ENCODE results near the gene MAPT.
"Not testable (repeated sequence)": the region's sequence is repeated elsewhere in the genome, so short reads cannot be mapped to it uniquely, and the experiment has no call there.

Gene MAPT

DNA sequence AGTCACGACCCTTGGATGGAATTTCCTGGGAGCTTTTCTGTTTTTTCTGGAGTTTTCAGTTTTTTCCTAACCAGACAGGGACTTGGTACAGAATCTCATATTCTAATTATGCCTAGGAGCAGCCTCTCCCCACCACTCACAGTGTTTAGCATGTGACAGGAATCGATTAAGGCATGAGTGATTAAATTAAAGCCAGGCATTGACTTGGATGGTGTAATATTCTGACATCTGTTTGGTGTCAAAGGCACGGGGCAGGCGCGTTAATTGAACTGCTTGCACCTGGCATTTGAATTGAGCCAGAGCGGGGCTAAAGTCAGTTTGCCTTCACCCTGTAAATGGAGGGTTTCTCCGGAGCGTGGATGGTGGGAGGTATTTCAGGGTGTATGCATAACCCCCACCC is 11.9 kb downstream of the MAPT start:
- Histone ChIP-seq H3K27me3 (ENCODE audit: control insufficient read depth, insufficient read depth, low read length) (peaks cover 2% of the 10 kb centered on the region), H3K36me3 (ENCODE audit: control insufficient read depth, insufficient read depth, low read length) (no peaks in the 10 kb centered on the region), H3K4me3 (ENCODE audit: low read depth, low read length) (no peak overlapping the region), H3K9me3 (ENCODE audit: control insufficient read depth, insufficient read depth, low read length) (no peaks in the 10 kb centered on the region), H3K4me1 (ENCODE audit: control insufficient read depth, insufficient read depth, low read length) (peaks cover 7% of the 10 kb centered on the region), H3K9ac (ENCODE audit: low read depth, low read length) (no peak overlapping the region)

DNA sequence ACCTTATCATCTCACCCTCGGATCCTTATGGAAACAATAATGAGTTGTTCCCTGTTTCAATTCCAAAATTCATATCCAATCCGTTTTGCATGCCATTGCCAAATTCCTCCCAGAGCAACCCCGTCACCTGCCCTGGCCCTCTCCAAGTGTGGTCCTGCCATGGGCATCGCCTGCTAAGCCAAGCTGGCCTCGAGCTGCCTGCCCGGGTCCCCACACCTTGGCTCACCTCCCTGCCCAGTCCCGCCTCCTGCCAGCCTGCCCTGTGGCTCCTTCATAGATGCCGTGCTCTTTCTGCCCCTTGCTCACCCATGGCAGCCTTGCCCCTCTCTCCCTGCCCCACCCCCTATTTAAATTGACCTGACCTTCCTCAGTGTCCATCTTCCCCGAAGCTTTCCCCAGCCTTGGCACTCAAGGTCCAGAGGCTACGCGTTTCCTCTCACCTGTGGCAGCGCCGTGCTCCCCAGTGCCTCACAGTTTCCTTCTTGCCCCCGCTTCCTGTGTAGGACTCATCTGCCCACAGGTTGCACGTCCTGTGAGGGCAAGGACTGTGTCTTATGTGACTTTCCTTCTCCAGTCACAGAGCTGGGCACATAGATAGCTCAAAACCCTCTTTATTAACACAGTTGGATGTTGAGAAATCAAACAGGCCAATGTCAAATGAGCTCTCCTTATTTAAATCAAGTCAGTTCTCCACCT is 12.7 kb downstream of the MAPT start:
- Histone ChIP-seq H3K9me3 (ENCODE audit: control insufficient read depth, insufficient read depth, low read length) (no peaks in the 10 kb centered on the region), H3K27me3 (ENCODE audit: control insufficient read depth, insufficient read depth, low read length) (no peaks in the 10 kb centered on the region), H3K4me3 (ENCODE audit: low read depth, low read length) (no peak overlapping the region), H3K4me1 (ENCODE audit: control insufficient read depth, insufficient read depth, low read length) (peaks cover 7% of the 10 kb centered on the region), H3K9ac (ENCODE audit: low read depth, low read length) (no peak overlapping the region), H3K36me3 (ENCODE audit: control insufficient read depth, insufficient read depth, low read length) (no peaks in the 10 kb centered on the region)

DNA sequence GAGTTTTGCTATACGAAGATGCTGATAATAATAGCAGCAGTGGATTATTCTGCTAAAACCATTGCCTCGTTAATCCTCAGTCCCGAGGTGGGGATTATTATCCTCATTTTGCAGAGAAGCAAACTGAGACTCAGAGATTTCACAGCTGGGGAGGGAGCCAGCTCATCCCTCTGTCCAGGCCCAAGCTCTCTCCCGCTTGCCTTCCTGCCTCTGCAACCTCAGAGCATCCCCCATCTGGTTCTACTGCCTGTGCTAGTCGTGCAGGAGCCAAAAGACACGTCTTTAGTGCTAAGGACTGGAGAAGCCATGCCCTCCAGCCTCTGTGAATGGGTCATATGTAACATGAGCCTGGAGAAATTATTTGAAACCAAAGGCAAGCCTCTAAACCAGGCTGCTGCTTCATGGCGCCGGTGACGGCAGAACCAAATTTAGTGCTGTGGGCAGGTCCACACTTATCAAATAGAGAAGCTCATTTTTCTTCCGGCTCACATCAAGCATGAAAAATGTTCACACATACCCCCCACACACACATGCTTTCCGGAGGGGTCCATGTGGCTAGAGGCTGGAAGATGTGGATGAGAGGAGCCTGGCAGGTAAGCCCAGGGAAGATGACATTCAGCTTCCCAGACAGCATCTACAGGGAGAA is 13.5 kb downstream of the MAPT start:
- Histone ChIP-seq H3K4me1 (ENCODE audit: control insufficient read depth, insufficient read depth, low read length) (peaks cover 7% of the 10 kb centered on the region), H3K9me3 (ENCODE audit: control insufficient read depth, insufficient read depth, low read length) (no peaks in the 10 kb centered on the region), H3K36me3 (ENCODE audit: control insufficient read depth, insufficient read depth, low read length) (no peaks in the 10 kb centered on the region), H3K4me3 (ENCODE audit: low read depth, low read length) (no peak overlapping the region), H3K27me3 (ENCODE audit: control insufficient read depth, insufficient read depth, low read length) (no peaks in the 10 kb centered on the region), H3K9ac (ENCODE audit: low read depth, low read length) (no peak overlapping the region)

DNA sequence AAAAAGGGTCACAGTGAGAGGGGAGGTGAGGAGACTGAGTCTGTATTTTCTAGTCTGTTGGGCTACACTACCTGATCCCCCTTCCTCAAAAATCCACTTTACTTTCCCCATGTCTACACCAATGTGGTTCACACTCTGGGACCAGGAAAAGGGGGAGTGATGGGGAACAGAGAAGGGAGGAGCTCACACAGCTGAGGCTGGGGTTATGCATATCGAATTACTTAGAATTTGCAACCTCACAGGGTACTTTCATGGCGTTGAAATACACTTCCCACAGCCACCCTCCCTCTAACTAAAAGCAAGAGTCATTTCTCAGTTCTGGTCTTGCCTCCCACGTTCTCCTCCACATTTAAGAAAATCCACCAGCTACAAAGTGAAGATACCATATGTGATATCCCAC is 14.1 kb downstream of the MAPT start:
- peaks cover 7% of the 10 kb centered on the region for H3K4me1 ChIP-seq (ENCODE audit: control insufficient read depth, insufficient read depth, low read length)
- H3K27me3 ChIP-seq (ENCODE audit: control insufficient read depth, insufficient read depth, low read length) = no peaks in the 10 kb centered on the region
- H3K9ac ChIP-seq (ENCODE audit: low read depth, low read length) = no peak overlapping the region
- no peaks in the 10 kb centered on the region for H3K36me3 ChIP-seq (ENCODE audit: control insufficient read depth, insufficient read depth, low read length)
- H3K9me3 ChIP-seq (ENCODE audit: control insufficient read depth, insufficient read depth, low read length) = no peaks in the 10 kb centered on the region
- H3K4me3 ChIP-seq (ENCODE audit: low read depth, low read length) = no peak overlapping the region

DNA sequence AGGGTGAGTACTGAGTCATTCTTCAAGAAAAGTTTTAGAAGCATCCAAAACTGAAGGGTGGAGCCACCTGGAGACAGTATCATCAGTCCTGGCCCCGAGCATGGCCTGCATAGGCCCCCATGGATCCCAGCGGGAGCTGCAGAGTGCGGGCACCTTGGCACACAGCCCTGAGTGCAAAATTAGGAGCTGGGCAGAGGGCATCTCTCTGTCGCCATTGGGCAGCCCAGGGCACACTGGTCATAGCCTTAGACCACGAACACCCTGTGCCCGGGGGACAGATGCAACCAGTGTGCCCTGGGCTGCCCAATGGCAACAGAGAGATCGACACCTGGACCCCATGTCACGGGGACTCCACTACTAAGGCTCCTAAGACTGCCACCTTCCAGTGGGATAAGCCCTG is 14.6 kb downstream of the MAPT start:
- Histone ChIP-seq H3K36me3 (ENCODE audit: control insufficient read depth, insufficient read depth, low read length) (no peaks in the 10 kb centered on the region), H3K9me3 (ENCODE audit: control insufficient read depth, insufficient read depth, low read length) (no peaks in the 10 kb centered on the region), H3K9ac (ENCODE audit: low read depth, low read length) (no peak overlapping the region), H3K27me3 (ENCODE audit: control insufficient read depth, insufficient read depth, low read length) (no peaks in the 10 kb centered on the region), H3K4me3 (ENCODE audit: low read depth, low read length) (no peak overlapping the region), H3K4me1 (ENCODE audit: control insufficient read depth, insufficient read depth, low read length) (peaks cover 7% of the 10 kb centered on the region)

DNA sequence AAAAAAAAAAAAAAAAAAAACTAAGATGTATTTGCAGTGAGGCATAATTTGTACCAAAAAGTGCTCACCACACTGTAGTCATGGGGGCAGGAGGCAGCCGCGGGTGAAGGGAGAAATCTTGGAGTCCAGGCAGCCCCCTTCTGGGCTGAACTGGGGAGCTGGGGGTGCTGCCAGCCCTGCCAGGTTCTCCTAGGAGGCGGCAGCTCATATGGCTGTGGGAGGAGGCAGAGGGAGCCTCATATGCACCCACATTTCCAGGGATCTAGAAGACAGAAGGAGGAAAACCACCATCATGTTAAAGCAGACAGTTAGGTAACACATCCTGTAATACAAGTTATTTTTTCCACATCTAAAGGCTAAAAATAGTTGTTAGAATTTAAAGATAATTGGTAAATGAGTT is 16.3 kb downstream of the MAPT start:
- H3K4me3 ChIP-seq (ENCODE audit: low read depth, low read length) = no peak overlapping the region
- no peaks in the 10 kb centered on the region for H3K27me3 ChIP-seq (ENCODE audit: control insufficient read depth, insufficient read depth, low read length)
- H3K36me3 ChIP-seq (ENCODE audit: control insufficient read depth, insufficient read depth, low read length) = no peaks in the 10 kb centered on the region
- no peak overlapping the region for H3K9ac ChIP-seq (ENCODE audit: low read depth, low read length)
- H3K9me3 ChIP-seq (ENCODE audit: control insufficient read depth, insufficient read depth, low read length) = no peaks in the 10 kb centered on the region
- peaks cover 7% of the 10 kb centered on the region for H3K4me1 ChIP-seq (ENCODE audit: control insufficient read depth, insufficient read depth, low read length)

DNA sequence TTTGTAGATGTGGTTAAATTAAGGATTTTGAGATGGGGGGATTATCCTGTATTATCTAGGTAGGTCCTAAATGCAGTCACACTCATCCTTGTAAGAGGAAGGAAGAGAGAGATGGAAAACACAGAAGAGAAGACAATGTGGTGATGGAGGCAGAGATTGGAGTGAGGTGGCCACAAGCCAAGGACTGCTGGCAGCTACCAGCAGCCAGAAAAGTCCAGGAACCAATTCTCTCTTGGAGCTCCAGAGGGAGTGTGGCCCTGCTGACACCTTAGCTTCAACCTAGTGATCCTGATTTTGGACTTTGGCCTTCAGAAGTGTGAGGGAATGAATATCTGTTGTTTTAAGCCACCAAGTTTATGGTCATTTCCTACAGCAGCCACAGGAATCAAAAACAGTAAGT is 18.0 kb downstream of the MAPT start:
- no peaks in the 10 kb centered on the region for H3K27me3 ChIP-seq (ENCODE audit: control insufficient read depth, insufficient read depth, low read length)
- no peak overlapping the region for H3K4me3 ChIP-seq (ENCODE audit: low read depth, low read length)
- no peaks in the 10 kb centered on the region for H3K36me3 ChIP-seq (ENCODE audit: control insufficient read depth, insufficient read depth, low read length)
- no peak overlapping the region for H3K9ac ChIP-seq (ENCODE audit: low read depth, low read length)
- H3K4me1 ChIP-seq (ENCODE audit: control insufficient read depth, insufficient read depth, low read length) = peaks cover 7% of the 10 kb centered on the region
- no peaks in the 10 kb centered on the region for H3K9me3 ChIP-seq (ENCODE audit: control insufficient read depth, insufficient read depth, low read length)

DNA sequence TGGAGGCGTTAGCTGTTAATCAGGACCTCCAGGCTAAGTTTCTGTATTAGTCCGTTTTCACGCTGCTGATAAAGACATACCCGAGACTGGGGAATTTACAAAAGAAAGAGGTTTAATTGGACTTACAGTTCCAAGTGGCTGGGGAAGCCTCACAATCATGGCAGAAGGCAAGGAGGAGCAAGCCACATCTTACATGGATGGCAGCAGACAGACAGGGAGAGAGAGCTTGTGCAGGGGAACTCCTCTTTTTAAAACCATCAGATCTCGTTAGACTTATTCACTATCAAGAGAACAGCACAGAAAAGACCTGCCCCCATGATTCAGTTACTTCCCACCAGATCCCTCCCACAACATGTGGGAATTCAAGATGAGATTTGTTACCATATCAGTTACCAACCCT is 18.7 kb downstream of the MAPT start:
- H3K4me3 ChIP-seq (ENCODE audit: low read depth, low read length); H3K27me3 ChIP-seq (ENCODE audit: control insufficient read depth, insufficient read depth, low read length); H3K4me1 ChIP-seq (ENCODE audit: control insufficient read depth, insufficient read depth, low read length); H3K36me3 ChIP-seq (ENCODE audit: control insufficient read depth, insufficient read depth, low read length); H3K9ac ChIP-seq (ENCODE audit: low read depth, low read length); H3K9me3 ChIP-seq (ENCODE audit: control insufficient read depth, insufficient read depth, low read length): not testable (repeated sequence)

DNA sequence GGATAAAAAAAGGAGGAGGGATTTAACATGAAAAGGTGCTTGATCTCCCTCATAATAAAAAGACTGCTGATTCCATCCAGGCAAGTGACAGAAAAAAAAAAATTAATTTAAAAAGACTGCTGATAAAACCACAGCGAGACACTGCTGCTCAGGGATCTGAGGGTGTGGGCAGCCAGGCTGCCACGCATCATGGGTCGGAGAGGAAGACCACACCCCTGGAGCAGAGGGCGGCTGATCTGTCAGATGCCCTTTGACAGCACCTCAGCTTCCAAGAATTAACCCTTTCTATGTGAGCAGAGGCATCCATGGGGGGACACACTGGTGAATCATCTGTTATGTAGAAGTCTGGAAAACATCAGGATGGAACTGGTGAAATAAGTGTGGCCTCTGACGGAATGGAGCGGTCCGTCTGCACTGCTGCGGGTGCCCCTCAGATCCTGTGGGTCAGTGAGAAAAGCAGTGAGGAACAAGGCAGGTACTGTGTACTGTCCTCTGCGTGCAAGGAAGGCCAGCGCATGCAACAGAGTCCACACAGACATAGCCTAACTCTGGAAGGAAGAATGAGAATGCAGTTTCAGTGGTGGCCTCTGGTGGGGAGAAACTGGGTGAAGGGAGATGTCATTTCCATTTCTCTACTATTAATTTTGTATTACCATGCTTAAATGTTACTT is 19.8 kb downstream of the MAPT start:
- no peak overlapping the region for H3K9ac ChIP-seq (ENCODE audit: low read depth, low read length)
- H3K4me1 ChIP-seq (ENCODE audit: control insufficient read depth, insufficient read depth, low read length) = no peaks in the 10 kb centered on the region
- H3K36me3 ChIP-seq (ENCODE audit: control insufficient read depth, insufficient read depth, low read length) = no peaks in the 10 kb centered on the region
- no peaks in the 10 kb centered on the region for H3K9me3 ChIP-seq (ENCODE audit: control insufficient read depth, insufficient read depth, low read length)
- no peak overlapping the region for H3K4me3 ChIP-seq (ENCODE audit: low read depth, low read length)
- no peaks in the 10 kb centered on the region for H3K27me3 ChIP-seq (ENCODE audit: control insufficient read depth, insufficient read depth, low read length)

DNA sequence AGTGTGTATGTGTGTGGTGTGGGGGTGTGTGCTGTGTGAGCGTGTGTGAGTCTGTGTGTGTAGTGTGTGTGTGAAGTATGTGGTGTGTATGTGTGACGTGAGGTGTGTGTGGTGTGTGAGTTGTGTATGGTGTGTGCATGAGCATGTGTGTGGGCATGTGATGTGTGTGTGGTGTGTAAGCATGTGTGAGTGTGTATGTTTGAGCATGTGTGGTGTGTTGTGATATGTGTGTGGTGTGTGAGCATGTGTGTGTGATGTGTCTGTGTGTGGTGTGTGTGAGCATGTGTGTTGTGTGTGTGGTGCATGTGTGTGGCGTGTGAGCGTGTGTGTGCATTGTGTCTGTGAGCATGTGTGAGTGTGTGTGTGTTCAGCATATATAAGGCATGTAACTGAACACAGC is 20.9 kb downstream of the MAPT start:
- no peaks in the 10 kb centered on the region for H3K27me3 ChIP-seq (ENCODE audit: control insufficient read depth, insufficient read depth, low read length)

DNA sequence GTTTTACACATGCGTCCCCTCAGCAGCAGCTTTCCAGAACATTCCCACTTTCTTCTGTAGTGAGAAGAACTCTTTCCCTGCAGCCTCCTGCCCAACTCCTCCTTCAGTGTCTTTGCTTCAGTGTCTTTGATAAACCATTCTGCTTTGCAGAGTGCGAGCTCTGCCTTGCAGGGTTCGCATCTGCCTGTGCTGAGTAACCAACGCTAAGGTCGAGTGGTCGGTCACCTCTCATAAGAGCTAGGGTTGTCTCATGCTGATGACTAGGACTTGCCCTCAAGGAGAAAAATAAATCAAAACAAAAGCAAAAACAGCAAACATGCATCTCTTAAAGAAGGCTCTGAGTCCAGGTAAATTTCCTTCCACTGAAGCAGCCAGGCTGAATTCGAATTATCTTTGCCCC is 22.7 kb downstream of the MAPT start:
- H3K9me3 ChIP-seq (ENCODE audit: control insufficient read depth, insufficient read depth, low read length) = no peaks in the 10 kb centered on the region
- H3K4me1 ChIP-seq (ENCODE audit: control insufficient read depth, insufficient read depth, low read length) = no peaks in the 10 kb centered on the region
- no peak overlapping the region for H3K4me3 ChIP-seq (ENCODE audit: low read depth, low read length)
- H3K9ac ChIP-seq (ENCODE audit: low read depth, low read length) = no peak overlapping the region
- H3K27me3 ChIP-seq (ENCODE audit: control insufficient read depth, insufficient read depth, low read length) = no peaks in the 10 kb centered on the region
- no peaks in the 10 kb centered on the region for H3K36me3 ChIP-seq (ENCODE audit: control insufficient read depth, insufficient read depth, low read length)

More for the DNA sequence above, 20.9 kb downstream of the MAPT start:
- Histone ChIP-seq H3K36me3 (ENCODE audit: control insufficient read depth, insufficient read depth, low read length) (no peaks in the 10 kb centered on the region), H3K4me3 (ENCODE audit: low read depth, low read length) (no peak overlapping the region), H3K9me3 (ENCODE audit: control insufficient read depth, insufficient read depth, low read length) (no peaks in the 10 kb centered on the region), H3K9ac (ENCODE audit: low read depth, low read length) (no peak overlapping the region), H3K4me1 (ENCODE audit: control insufficient read depth, insufficient read depth, low read length) (no peaks in the 10 kb centered on the region)

DNA sequence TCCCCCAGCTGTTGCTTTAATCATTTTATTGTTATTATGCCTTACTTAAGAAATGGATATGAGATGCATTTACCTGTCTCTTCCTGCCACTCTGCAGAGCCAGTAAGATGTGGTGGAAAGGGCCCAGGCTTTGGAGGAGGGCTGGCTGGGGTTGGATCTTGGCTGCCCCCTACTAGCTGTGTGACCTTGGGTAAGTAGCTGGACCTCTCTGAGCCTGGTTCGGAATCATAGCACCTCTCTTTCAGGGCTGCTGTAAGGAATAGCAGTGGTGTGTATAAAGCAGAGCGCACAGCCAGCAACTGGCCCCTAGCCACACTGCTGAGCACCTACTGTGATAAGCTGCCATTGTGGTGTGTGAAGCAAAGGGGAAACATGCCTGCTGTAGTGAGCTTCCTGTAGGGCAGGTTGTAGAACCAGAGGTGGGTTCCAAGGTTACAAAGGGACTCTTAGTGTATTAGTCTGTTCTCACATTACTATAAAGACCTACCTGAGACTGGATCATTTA is 23.9 kb downstream of the MAPT start:
- H3K4me3 ChIP-seq (ENCODE audit: low read depth, low read length) = no peak overlapping the region
- no peak overlapping the region for H3K9ac ChIP-seq (ENCODE audit: low read depth, low read length)
- no peaks in the 10 kb centered on the region for H3K4me1 ChIP-seq (ENCODE audit: control insufficient read depth, insufficient read depth, low read length)
- no peaks in the 10 kb centered on the region for H3K9me3 ChIP-seq (ENCODE audit: control insufficient read depth, insufficient read depth, low read length)
- no peaks in the 10 kb centered on the region for H3K36me3 ChIP-seq (ENCODE audit: control insufficient read depth, insufficient read depth, low read length)
- no peaks in the 10 kb centered on the region for H3K27me3 ChIP-seq (ENCODE audit: control insufficient read depth, insufficient read depth, low read length)

Measured in iPS-15b (cell line).